Left lung (tissue), 10 donors: Measurements from ENCODE around the gene DAAM1. TPM values are rescaled to one million over a fixed set of nuclear protein-coding genes. Genes with fewer than 3 reads are reported as not detected.

Experiments
- ATAC-seq: fragments of 200-7000 bp; cut with Tn5 transposase; one replicate; pipeline ENCODE4 v1.9.1; 2020; ENCODE audit warnings: moderate library complexity
- DNase-seq, 4 donors: peaks; one replicate each; pipeline ENCODE4 v3.0.0-alpha.2; 2013 to 2020
- H3K27ac ChIP-seq, 2 donors: fragments of 200-600 bp; sonication (generic) in 1 of 2; one replicate each; pipeline versions ENCODE4 v1.5.0 to v1.8.0; 2020 to 2021
- H3K27me3 ChIP-seq, 2 donors: fragments of 200-600 bp; sonication (generic) in 1 of 2; one replicate each; pipeline versions ENCODE4 v1.5.0 to v1.8.0; 2020 to 2021
- H3K36me3 ChIP-seq, 2 donors: fragments of 200-600 bp; sonication (generic) in 1 of 2; one replicate each; pipeline versions ENCODE4 v1.5.0 to v1.8.0; 2020 to 2021
- H3K4me1 ChIP-seq, 2 donors: fragments of 200-600 bp; one replicate each; pipeline ENCODE4 v1.8.0; 2021
- H3K4me3 ChIP-seq, 2 donors: fragments of 200-600 bp; sonication (generic) in 1 of 2; one replicate each; pipeline versions ENCODE4 v1.5.0 to v1.8.0; 2020 to 2021; ENCODE audit warnings: mild to moderate bottlenecking in 1 of 2
- H3K9me3 ChIP-seq, 2 donors: fragments of 200-600 bp; sonication (generic) in 1 of 2; one replicate each; pipeline versions ENCODE4 v1.5.0 to v1.8.0; 2020 to 2021
- CTCF ChIP-seq, 2 donors: fragments of 200-600 bp; sonication (generic) in 1 of 2; IDR thresholded peaks; one replicate each; pipeline versions ENCODE4 v1.5.0 to v1.8.0; 2021; ENCODE audit warnings: antibody characterized with exemption in 2 of 2
- intact Hi-C, 2 donors: fragments of 100-400 bp; cut with DNase I; formaldehyde crosslinking; loops; one replicate each; pipeline versions ENCODE4 v1.11.2 to v1.14.2; 2022
- polyA plus RNA-seq, 6 donors: library from polyadenylated mRNA; unstranded; fragments of 120-200 nt; gene quantifications; one replicate each; pipeline ENCODE4 v1.2.1, GENCODE V29; 2013; ENCODE audit not compliant: insufficient read length in 6 of 6
- total RNA-seq, 2 donors: library from RNA; stranded (reverse); fragmentation: NEBNext Ultra II Directional; extraction: Animal tissue kit (Norgen Biotek cat#: 25700); gene quantifications; one replicate each; pipeline ENCODE4 v1.2.1, GENCODE V29; 2021
- donor health status: DM: no; HTN: yes; CAD: no.
- donor health status: DM: no; HTN: no; CAD: no.

Gene DAAM1
- total and polyA plus RNA-seq, 8 donors = 47.5 to 68.4 (median 51.0) TPM

- Histone ChIP-seq H3K27me3 (no peaks in the 10 kb centered on the region), H3K27ac (no peak overlapping the region), H3K4me3 (no peak overlapping the region), H3K36me3 (no peaks in the 10 kb centered on the region), H3K4me1 (peaks cover 11 to 12% of the 10 kb centered on the region in 2 donors), H3K9me3 (no peaks in the 10 kb centered on the region)
- intact Hi-C loops = no loop called here
- ATAC-seq (no peak), DNase-seq (no peak)
- no peak for TF ChIP-seq CTCF (IDR thresholded peaks at IDR 0.05)
Measured at GRCh38 chr14:59313658-59314608, 125.5 kb downstream of the DAAM1 start.

- no peak for DNase-seq
- Histone ChIP-seq H3K4me3 (no peak overlapping the region), H3K4me1 (peaks cover 14 to 16% of the 10 kb centered on the region in 2 donors), H3K36me3 (no peaks in the 10 kb centered on the region), H3K27me3 (no peaks in the 10 kb centered on the region), H3K27ac (no peak overlapping the region), H3K9me3 (no peaks in the 10 kb centered on the region)
- TF ChIP-seq CTCF (IDR thresholded peaks at IDR 0.05) = no peak
- no peak for ATAC-seq
- intact Hi-C loops = no loop called here
Measured at GRCh38 chr14:59314953-59315599, 126.6 kb downstream of the DAAM1 start.

GRCh38 chr14:59316151-59316830 is 127.8 kb downstream of the DAAM1 start:
- no peak for TF ChIP-seq CTCF (IDR thresholded peaks at IDR 0.05)
- no peak overlapping the region for H3K4me3 ChIP-seq
- H3K27ac ChIP-seq = no peak overlapping the region
- intact Hi-C loops = no loop called here
- no peaks in the 10 kb centered on the region for H3K27me3 ChIP-seq
- no peaks in the 10 kb centered on the region for H3K36me3 ChIP-seq
- DNase-seq = no peak
- H3K9me3 ChIP-seq = no peaks in the 10 kb centered on the region
- peaks cover 19 to 29% of the 10 kb centered on the region in 2 donors for H3K4me1 ChIP-seq
- ATAC-seq = no peak

GRCh38 chr14:59317346-59317745 is 128.9 kb downstream of the DAAM1 start:
- no peaks in the 10 kb centered on the region for H3K36me3 ChIP-seq
- H3K4me1 ChIP-seq = peaks cover 19 to 36% of the 10 kb centered on the region in 2 donors
- no peak overlapping the region for H3K4me3 ChIP-seq
- DNase-seq (no peak), ATAC-seq (no peak)
- TF ChIP-seq CTCF (IDR thresholded peaks at IDR 0.05) = no peak
- no peak overlapping the region for H3K27ac ChIP-seq
- intact Hi-C loops = no loop called here
- no peaks in the 10 kb centered on the region for H3K9me3 ChIP-seq
- no peaks in the 10 kb centered on the region for H3K27me3 ChIP-seq
